ENCODE results near the gene EDNRA. TPM values are rescaled to one million over a fixed set of nuclear protein-coding genes. Genes with fewer than 3 reads are reported as not detected.

The EDNRA gene
- total and polyA plus RNA-seq, 2 of the 8 experiments (the other 6 are each of a cell fraction or from before 2014, with no cell fraction given), result 1.7 to 3.3 TPM

DNA sequence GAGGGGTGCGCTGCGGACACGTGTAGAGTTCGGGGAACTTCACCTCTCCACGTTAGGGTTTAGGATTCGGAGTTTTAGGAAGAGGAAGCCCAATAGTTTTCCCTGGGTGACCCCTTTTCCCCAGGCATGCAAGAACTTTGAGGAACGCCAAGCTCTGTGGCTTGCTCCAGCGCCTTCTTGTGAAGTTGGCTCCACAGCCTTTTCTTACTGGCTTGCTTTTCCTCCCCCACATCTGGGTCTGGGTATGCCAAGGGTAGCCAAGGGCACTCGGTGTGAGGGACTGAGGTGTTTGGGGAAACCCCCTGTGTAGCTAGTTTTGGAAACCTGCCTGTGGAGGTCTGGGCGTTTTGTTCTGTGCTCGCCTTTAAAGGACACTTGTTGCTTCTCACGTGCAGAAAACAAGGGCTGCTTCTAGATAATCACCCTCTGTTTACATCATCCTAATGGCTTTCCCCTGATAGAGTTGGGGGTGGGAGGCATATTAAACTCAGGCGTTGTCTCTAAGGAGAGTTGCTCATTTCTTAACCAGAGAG is 746 bp downstream of the EDNRA start:
- Histone ChIP-seq H2BK120ac (replicated peaks; ENCODE audit: low read depth, low read length) (no peak overlapping the region), H3K4me1 (replicated peaks in 1 of 4; ENCODE audit: control insufficient read depth in 3 of 4, insufficient read depth in 4 of 4, low read length in 3 of 4) (no peaks in the 10 kb centered on the region; a peak in 1 of 7 replicates), H3K23ac (ENCODE audit: insufficient read length) (no peak overlapping the region), H2BK15ac (ENCODE audit: low read length) (no peak overlapping the region), H3K14ac (ENCODE audit: insufficient read length) (no peak overlapping the region), H3K56ac (replicated peaks; ENCODE audit: insufficient read length, low read depth, low read length) (no peak overlapping the region), H3K27me3 (replicated peaks in 1 of 4; ENCODE audit: control insufficient read depth in 3 of 4, extremely low read depth in 1 of 4, insufficient read depth in 3 of 4, low read length in 3 of 4) (peaks cover 4 to 21% (median 17%) of the 10 kb centered on the region in 4 experiments), H2AFZ (ENCODE audit: low read length) (peak overlapping the region; percentile 89), H3K36me3 (ENCODE audit: control insufficient read depth in 2 of 4, insufficient read depth in 4 of 4, low read length in 3 of 4) (no peaks in the 10 kb centered on the region), H3K79me1 (ENCODE audit: low read depth, low read length) (no peaks in the 10 kb centered on the region), H2BK12ac (ENCODE audit: low read depth, low read length) (no peak overlapping the region; the same call in 1 of the 2 replicates), H3K27ac (ENCODE audit: low read depth, low read length) (no peak overlapping the region), H4K91ac (replicated peaks; ENCODE audit: insufficient read length, low read length) (no peak overlapping the region), H3K4me2 (ENCODE audit: insufficient read depth in 1 of 2, low read depth in 2 of 2, low read length in 2 of 2) (peak overlapping the region; percentile 93 to 98), H4K20me1 (replicated peaks in 1 of 2; ENCODE audit: control insufficient read depth in 1 of 2, insufficient read depth in 2 of 2, low read length in 2 of 2) (no peaks in the 10 kb centered on the region), H4K5ac (ENCODE audit: insufficient read length, low read depth, low read length) (no peak overlapping the region), H2BK20ac (ENCODE audit: low read length) (no peak overlapping the region), H2AK5ac (ENCODE audit: low read depth, low read length) (no peak overlapping the region), H3K4me3 (ENCODE audit: extremely low read depth in 1 of 4, insufficient read depth in 2 of 4, low read depth in 3 of 4, low read length in 4 of 4) (peak overlapping the region; percentile 59 to 83 (median 68)), H3K4ac (replicated peaks; ENCODE audit: insufficient read length, low read depth, low read length) (no peak overlapping the region), H2BK5ac (ENCODE audit: low read depth, low read length) (no peak overlapping the region), H3K9ac (replicated peaks in 1 of 4; ENCODE audit: extremely low read depth in 1 of 4, low read depth in 3 of 4, low read length in 3 of 4) (peak overlapping the region in 3 of 4 experiments; percentile 35 to 69 (median 45); a peak in 4 of 7 replicates), H3K79me2 (ENCODE audit: control insufficient read depth in 1 of 2, insufficient read depth in 2 of 2, low read length in 2 of 2) (no peaks in the 10 kb centered on the region), H4K8ac (ENCODE audit: extremely low read depth, insufficient read depth, low read length) (peak overlapping the region; percentile 76; the same call in 1 of the 2 replicates), H3K23me2 (ENCODE audit: low read depth, low read length) (peaks cover 5% of the 10 kb centered on the region; the same call in 1 of the 2 replicates), H3K18ac (ENCODE audit: extremely low read depth, low read length) (peak overlapping the region; percentile 49; the same call in 1 of the 2 replicates), H3K9me3 (ENCODE audit: insufficient read depth in 2 of 2, low read depth in 1 of 2, low read length in 1 of 2) (no peaks in the 10 kb centered on the region)
- 3% methylated on average over 13 of the region's 13 CpGs; no CpG with 5 or more reads in 1 of the 2 experiments for WGBS, 2 experiments (ENCODE audit: extremely low coverage in 1 of 2, insufficient coverage in 1 of 2, insufficient read length in 1 of 2, insufficient replicate concordance in 2 of 2, low coverage in 1 of 2, low lambda C conversion rate in 2 of 2, missing lambda C conversion rate in 1 of 2)
- TF ChIP-seq EZH2 (IDR thresholded peaks at IDR 0.05; ENCODE audit: low read depth, low read length, severe bottlenecking), result peak; percentile 35
- TF ChIP-seq PHF8 (conservative IDR thresholded peaks at IDR 0.05; ENCODE audit: low read depth, low read length), result no peak
- TF ChIP-seq CBX8 (IDR thresholded peaks at IDR 0.05; ENCODE audit: borderline replicate concordance, low read depth, low read length), result no peak
- no peak for TF ChIP-seq NRF1 (IDR thresholded peaks at IDR 0.05; ENCODE audit: low read depth, low read length)
- no peak for TF ChIP-seq CHD1 (IDR thresholded peaks at IDR 0.05; ENCODE audit: low read depth, low read length)
- no peak for TF ChIP-seq CTCF (IDR thresholded peaks at IDR 0.05; ENCODE audit: control extremely low read depth in 1 of 3, insufficient read depth in 1 of 3, low read depth in 1 of 3, low read length in 3 of 3)
- FAIRE-seq (no peak), DNase-seq (ENCODE audit: low read depth in 1 of 2, low spot score in 2 of 2) (peak in 1 of 2 experiments; percentile 61)
- ChIA-PET POLR2A (ENCODE audit: partially characterized antibody) (interaction anchor here (0.7 to 1.4 kb wide), 2 partner anchors 28 to 36 kb away, joined by 3 to 4 read pairs; no protein-coding TSS in a partner anchor), CTCF (ENCODE audit: partially characterized antibody) (interaction anchor here (0.8 to 2.7 kb wide), 8 partner anchors 37 to 385 kb away, joined by 3 to 11 read pairs (median 6); no protein-coding TSS in a partner anchor)

All from H1 (cell line).